Smooth muscle cell (in vitro differentiated cells): ENCODE data around the gene HLCS. TPM values are rescaled to one million over a fixed set of nuclear protein-coding genes. Genes with fewer than 3 reads are reported as not detected.

ENCODE experiments used
- DNase-seq: peaks from one replicate; lab custom pipeline; 2025; ENCODE audit not compliant: unreplicated experiment; lab: John Stamatoyannopoulos, UW
- H2AFZ ChIP-seq: fragments of 200-600 bp; sonication (generic); 2 replicates; pipeline ENCODE4 v1.6.0; 2016; ENCODE audit warnings: antibody characterized with exemption, low read depth, mild to moderate bottlenecking
- H3F3A ChIP-seq: fragments of 200-600 bp; sonication (generic); 2 replicates; pipeline ENCODE4 v1.6.0; 2017; ENCODE audit warnings: antibody characterized with exemption, low read depth
- H3K27ac ChIP-seq: fragments of 200-600 bp; sonication (generic); 2 replicates; pipeline ENCODE4 v1.5.1; 2016; ENCODE audit warnings: low read depth, mild to moderate bottlenecking
- H3K27me3 ChIP-seq: fragments of 200-600 bp; sonication (generic); 2 replicates; pipeline ENCODE4 v1.6.1; 2016; ENCODE audit warnings: low read depth, mild to moderate bottlenecking
- H3K36me3 ChIP-seq: fragments of 200-600 bp; sonication (generic); 2 replicates; pipeline ENCODE4 v1.5.1; 2016; ENCODE audit warnings: low read depth
- H3K4me1 ChIP-seq: fragments of 200-600 bp; sonication (generic); 2 replicates; pipeline ENCODE4 v1.5.1; 2016; ENCODE audit warnings: low read depth
- H3K4me2 ChIP-seq: fragments of 200-600 bp; sonication (generic); 2 replicates; pipeline ENCODE4 v1.6.0; 2016; ENCODE audit warnings: mild to moderate bottlenecking
- H3K4me3 ChIP-seq: fragments of 200-600 bp; sonication (generic); 2 replicates; pipeline ENCODE4 v1.5.1; 2016; ENCODE audit warnings: mild to moderate bottlenecking
- H3K79me2 ChIP-seq: fragments of 200-600 bp; sonication (generic); 2 replicates; pipeline ENCODE4 v1.6.0; 2016; ENCODE audit warnings: low read depth, mild to moderate bottlenecking
- H3K9ac ChIP-seq: fragments of 200-600 bp; sonication (generic); 2 replicates; pipeline ENCODE4 v1.6.0; 2016; ENCODE audit warnings: low read depth
- H3K9me3 ChIP-seq: fragments of 200-600 bp; sonication (generic); replicated peaks from 2 replicates; pipeline ENCODE4 v1.5.1; 2016; ENCODE audit warnings: low read depth
- H4K20me1 ChIP-seq: fragments of 200-600 bp; sonication (generic); 2 replicates; pipeline ENCODE4 v1.6.0; 2016; ENCODE audit warnings: low read depth
- WGBS: methylation state at CpG from one replicate; pipeline ENCODE4 v1.1.7; 2016; ENCODE audit warnings: low lambda C conversion rate; 5-methylcytosine and 5-hydroxymethylcytosine counted together
- polyA plus RNA-seq: library from polyadenylated mRNA; unstranded; fragments of >200 nt; fragmentation: Nextera tagmentation; extraction: Ambion mirVana; gene quantifications from 2 replicates; pipeline ENCODE4 v1.2.1, GENCODE V29; 2016
- total RNA-seq: library from RNA; depleted of rRNA; stranded (reverse); fragments of >200 nt; gene quantifications from 2 replicates; pipeline ENCODE4 v1.2.3, GENCODE V29; 2014
- TF ChIP-seq, protein P1 (sequence below): fragments of 200-600 bp; sonication (generic); IDR thresholded peaks from 2 replicates; pipeline ENCODE4 v1.5.1; 2017; ENCODE audit warnings: borderline replicate concordance, mild to moderate bottlenecking, antibody characterized with exemption; ENCODE audit not compliant: insufficient read depth, poor library complexity, severe bottlenecking

Gene HLCS
- total RNA-seq (17.5 and 20.6 TPM in 2 replicates), polyA plus RNA-seq (7.5 and 13.7 TPM in 2 replicates)

DNA sequence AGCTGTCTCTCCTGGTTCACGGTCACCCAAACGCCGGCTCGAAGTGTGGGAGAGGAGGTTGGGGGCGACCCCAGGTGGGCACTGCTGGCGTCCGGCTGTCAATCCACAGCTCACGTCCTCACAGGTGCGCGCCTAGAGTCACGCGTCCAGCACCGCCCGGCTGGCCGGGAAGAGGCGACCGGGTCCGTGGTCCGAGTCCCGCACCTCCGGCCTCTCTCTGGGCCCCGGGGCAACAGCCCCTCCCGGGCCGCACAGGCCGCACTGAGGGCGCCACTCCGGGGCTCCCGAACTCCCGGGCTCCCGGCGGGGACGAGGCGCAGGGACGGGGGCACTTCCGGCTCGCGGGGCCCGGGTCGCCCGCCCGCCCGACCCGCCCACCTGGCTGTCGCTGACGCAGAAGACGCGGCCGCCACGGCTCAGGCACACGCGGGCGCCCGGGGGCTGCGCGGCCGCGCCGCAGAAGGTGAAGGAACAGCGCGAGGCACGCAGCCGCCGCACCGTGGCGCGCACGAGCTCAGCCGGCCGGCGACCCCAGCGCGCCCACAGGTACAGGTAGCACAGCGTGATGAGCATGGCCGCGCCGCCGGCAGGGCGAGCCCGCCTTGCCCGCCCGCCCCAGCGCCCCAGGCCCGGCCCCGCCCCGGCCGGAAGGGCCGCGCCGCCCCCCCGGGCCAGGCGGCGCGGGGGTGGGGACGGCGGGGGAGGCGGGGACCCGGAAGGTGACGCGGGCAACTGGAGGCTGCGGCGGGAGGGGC is at the start of gene HLCS:
Gene HLCS (minus strand): TSS at position 604 of the 755 bp plus-strand sequence. CDS start 31 bp downstream, at position 573.
- H4K20me1 ChIP-seq, result no peaks in the 10 kb centered on the region
- peak within 1 kb of the TSS; percentile 90 for H3K9ac ChIP-seq
- WGBS, result 1% methylated on average over 24 of the region's 101 CpGs
- TF ChIP-seq, protein P1, sequence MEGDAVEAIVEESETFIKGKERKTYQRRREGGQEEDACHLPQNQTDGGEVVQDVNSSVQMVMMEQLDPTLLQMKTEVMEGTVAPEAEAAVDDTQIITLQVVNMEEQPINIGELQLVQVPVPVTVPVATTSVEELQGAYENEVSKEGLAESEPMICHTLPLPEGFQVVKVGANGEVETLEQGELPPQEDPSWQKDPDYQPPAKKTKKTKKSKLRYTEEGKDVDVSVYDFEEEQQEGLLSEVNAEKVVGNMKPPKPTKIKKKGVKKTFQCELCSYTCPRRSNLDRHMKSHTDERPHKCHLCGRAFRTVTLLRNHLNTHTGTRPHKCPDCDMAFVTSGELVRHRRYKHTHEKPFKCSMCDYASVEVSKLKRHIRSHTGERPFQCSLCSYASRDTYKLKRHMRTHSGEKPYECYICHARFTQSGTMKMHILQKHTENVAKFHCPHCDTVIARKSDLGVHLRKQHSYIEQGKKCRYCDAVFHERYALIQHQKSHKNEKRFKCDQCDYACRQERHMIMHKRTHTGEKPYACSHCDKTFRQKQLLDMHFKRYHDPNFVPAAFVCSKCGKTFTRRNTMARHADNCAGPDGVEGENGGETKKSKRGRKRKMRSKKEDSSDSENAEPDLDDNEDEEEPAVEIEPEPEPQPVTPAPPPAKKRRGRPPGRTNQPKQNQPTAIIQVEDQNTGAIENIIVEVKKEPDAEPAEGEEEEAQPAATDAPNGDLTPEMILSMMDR, result no peak
- no peaks in the 10 kb centered on the region for H3K9me3 ChIP-seq
- peak within 1 kb of the TSS; percentile 72 for H2AFZ ChIP-seq
- DNase-seq, result peak; percentile 47
- peak within 1 kb of the TSS; percentile 78 for H3K4me3 ChIP-seq
- peak within 1 kb of the TSS; percentile 97 for H3K4me2 ChIP-seq
- no peaks in the 10 kb centered on the region for H3K79me2 ChIP-seq
- H3K36me3 ChIP-seq, result no peaks in the 10 kb centered on the region
- H3K4me1 ChIP-seq, result peaks cover 2% of the 10 kb centered on the region
- H3K27me3 ChIP-seq, result no peaks in the 10 kb centered on the region
- H3F3A ChIP-seq, result peaks cover 6% of the 10 kb centered on the region
- peak within 1 kb of the TSS; percentile 79 for H3K27ac ChIP-seq

DNA sequence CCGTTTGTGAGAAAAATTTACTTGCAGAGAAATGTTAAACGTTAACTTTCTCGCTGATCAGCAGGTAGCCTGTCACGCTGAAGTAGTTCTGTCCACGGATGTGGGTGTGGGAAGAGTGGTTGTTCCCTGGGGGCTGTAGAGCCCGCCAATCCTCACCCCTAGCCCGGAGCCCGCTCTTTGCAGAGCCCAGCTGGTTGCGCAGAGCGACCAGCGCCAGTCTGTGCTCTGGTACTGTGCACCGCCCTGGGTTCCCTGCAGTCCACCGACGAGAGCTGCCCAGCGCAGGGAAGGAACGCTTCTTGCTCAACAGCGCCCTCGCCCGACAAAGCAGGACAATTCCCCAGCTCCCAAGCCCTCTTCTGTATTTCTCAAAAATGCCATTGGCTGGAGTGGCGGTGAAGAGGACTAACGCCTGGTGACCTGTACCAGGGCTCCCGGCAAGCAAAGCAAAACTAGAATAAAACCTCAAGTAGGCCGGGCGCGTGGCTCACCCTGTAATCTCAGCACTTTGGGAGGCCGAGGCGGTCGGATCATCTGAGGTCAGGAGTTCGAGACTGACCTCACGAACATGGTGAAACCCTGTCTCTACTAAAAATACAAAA is 43.4 kb upstream of the HLCS start:
- WGBS, result 20% methylated on average over 27 of the region's 30 CpGs
- Histone ChIP-seq H3K9ac (no peak overlapping the region), H3K27me3 (peaks cover 47% of the 10 kb centered on the region), H3K79me2 (no peaks in the 10 kb centered on the region), H3F3A (no peaks in the 10 kb centered on the region), H3K27ac (no peak overlapping the region), H2AFZ (peak overlapping the region; percentile 12), H4K20me1 (no peaks in the 10 kb centered on the region), H3K9me3 (no peaks in the 10 kb centered on the region), H3K36me3 (no peaks in the 10 kb centered on the region), H3K4me2 (peak overlapping the region; percentile 69), H3K4me3 (peak overlapping the region; percentile 31), H3K4me1 (peaks cover 4% of the 10 kb centered on the region)
- TF ChIP-seq, protein P1, result peak; percentile 68
- peak; percentile 51 for DNase-seq

DNA sequence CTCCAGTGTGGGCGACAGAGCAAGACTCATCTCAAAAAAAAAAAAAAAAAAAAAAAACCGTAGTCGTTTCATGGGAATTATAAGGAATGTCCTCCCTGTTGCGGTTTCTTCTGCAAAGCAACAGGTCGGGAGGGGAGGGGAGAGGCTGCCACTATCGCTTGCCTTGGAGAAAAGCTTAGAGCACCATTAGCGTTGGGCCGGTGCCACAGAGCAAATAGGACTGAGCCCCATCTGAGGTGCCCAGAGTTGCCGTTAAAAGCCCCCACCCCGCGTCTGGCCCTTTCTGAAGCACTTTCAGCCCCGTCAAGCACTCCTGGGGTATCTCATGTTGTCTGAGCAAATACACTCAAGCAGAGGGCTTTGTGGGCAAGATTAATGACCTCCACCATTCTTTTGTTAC is 42.3 kb upstream of the HLCS start:
- Histone ChIP-seq H3K27me3 (peaks cover 53% of the 10 kb centered on the region), H3K79me2 (no peaks in the 10 kb centered on the region), H4K20me1 (no peaks in the 10 kb centered on the region), H3K4me2 (no peak overlapping the region), H3K4me1 (peaks cover 4% of the 10 kb centered on the region), H2AFZ (no peak overlapping the region), H3K9me3 (no peaks in the 10 kb centered on the region), H3K27ac (no peak overlapping the region), H3F3A (no peaks in the 10 kb centered on the region), H3K9ac (no peak overlapping the region), H3K36me3 (no peaks in the 10 kb centered on the region), H3K4me3 (no peak overlapping the region)
- TF ChIP-seq, protein P1, result no peak
- 87% methylated on average over 12 of the region's 12 CpGs for WGBS
- DNase-seq, result no peak
